HepG2 (cell line): ENCODE data around the gene BTRC. TPM values are rescaled to one million over a fixed set of nuclear protein-coding genes. Genes with fewer than 3 reads are reported as not detected.
A peak's percentile ranks its signal among the peaks of the same experiment; 100 is the strongest.

Experiments
- ATAC-seq: fragments of 200-7000 bp; cut with Tn5 transposase; 3 replicates; pipeline ENCODE4 v1.9.1; 2020; ENCODE audit warnings: mild to moderate bottlenecking, moderate library complexity
- BruUV-seq: library from RNA; stranded (reverse); fragments of 400-500 nt; replicated peaks from 2 replicates; lab custom pipeline; 2021; lab: Mats Ljungman, UMichigan
- CTCF ChIA-PET: fragments of 300-600 bp; formaldehyde crosslinking; extraction: SDS; loops from one replicate; lab custom pipeline; 2021; ENCODE audit warnings: low total read pairs, inconsistent platforms, low intra/inter-chr PET ratio; lab: Yijun Ruan, JAX
- POLR2A ChIA-PET: fragments of 350-600 bp; sonication (Branson Sonifier 250); formaldehyde crosslinking; loops from one replicate; lab custom pipeline; 2020; ENCODE audit warnings: antibody characterized with exemption, inconsistent platforms; lab: Yijun Ruan, JAX
- DNase-seq: peaks from one replicate; pipeline ENCODE4 v3.0.0-alpha.2; 2015; ENCODE audit warnings: low spot score
- FAIRE-seq: peaks from 3 replicates; lab custom pipeline; 2011; peaks lifted over from hg19 to GRCh38; lab: Jason Lieb, UNC
- H2AFZ ChIP-seq: one replicate; pipeline ENCODE4 v1.6.1; 2011; ENCODE audit warnings: low read length, inconsistent platforms
- H3K27ac ChIP-seq: fragments of 300-600 bp; 3 replicates; pipeline ENCODE4 v1.8.0; 2011; ENCODE audit warnings: mixed run types, mild to moderate bottlenecking, mixed read lengths, low read length, inconsistent platforms; ENCODE audit not compliant: insufficient read depth; ENCODE audit errors: extremely low read length
- H3K27me3 ChIP-seq, 2 experiments: fragments of 200-600 bp in 1 of 2; 2 replicates in 1 of 2; 3 replicates in 1 of 2; pipeline versions ENCODE4 v1.6.0 to v1.8.0; 2011; ENCODE audit warnings: low read length in 2 of 2, mild to moderate bottlenecking in 2 of 2, moderate library complexity in 2 of 2, inconsistent platforms in 1 of 2; ENCODE audit not compliant: insufficient read depth in 2 of 2, control insufficient read depth in 1 of 2
- H3K36me3 ChIP-seq, 2 experiments: fragments of 200-600 bp in 1 of 2; replicated peaks in 1 of 2; 2 replicates in 1 of 2; 3 replicates in 1 of 2; pipeline versions ENCODE4 v1.5.1 to v1.8.0; 2011; ENCODE audit warnings: low read length in 2 of 2, inconsistent platforms in 1 of 2; ENCODE audit not compliant: insufficient read depth in 2 of 2, control insufficient read depth in 1 of 2
- H3K4me1 ChIP-seq: 2 replicates; pipeline ENCODE4 v1.5.1; 2012; ENCODE audit warnings: low read length, inconsistent platforms; ENCODE audit not compliant: insufficient read depth
- H3K4me2 ChIP-seq: 2 replicates; pipeline ENCODE4 v1.6.0; 2011; ENCODE audit warnings: low read depth, low read length, inconsistent platforms
- H3K4me3 ChIP-seq, 3 experiments: fragments of 200-600 bp in 1 of 3; sonication (generic), shearing (Covaris generic) in 1 of 3; replicated peaks in 1 of 3; 2 replicates each; pipeline ENCODE4 v1.5.1; 2011 to 2016; ENCODE audit warnings: low read length in 3 of 3, inconsistent platforms in 2 of 3, low read depth in 2 of 3, mild to moderate bottlenecking in 2 of 3, control low read depth in 1 of 3, mixed read lengths in 1 of 3; ENCODE audit not compliant: insufficient read depth in 1 of 3
- H3K79me2 ChIP-seq: one replicate; pipeline ENCODE4 v1.6.1; 2011; ENCODE audit warnings: low read length, inconsistent platforms; ENCODE audit not compliant: insufficient read depth
- H3K9ac ChIP-seq: 2 replicates; pipeline ENCODE4 v1.6.0; 2011; ENCODE audit warnings: mild to moderate bottlenecking, low read depth, low read length, inconsistent platforms; ENCODE audit not compliant: insufficient read depth
- H3K9me3 ChIP-seq: 2 replicates; pipeline ENCODE4 v1.5.1; 2012; ENCODE audit warnings: mild to moderate bottlenecking, low read length
- H4K20me1 ChIP-seq: 2 replicates; pipeline ENCODE4 v1.6.0; 2011; ENCODE audit warnings: inconsistent platforms, mild to moderate bottlenecking, low read length, moderate library complexity; ENCODE audit not compliant: insufficient read depth
- ARNT2 ChIP-seq: sonication (generic); formaldehyde crosslinking; IDR thresholded peaks from 2 replicates; pipeline ENCODE4 v1.8.0; 2022; ENCODE audit warnings: mild to moderate bottlenecking, low read depth, missing genetic modification reagents, moderate library complexity
- ATF7-NPFF ChIP-seq: sonication (generic); formaldehyde crosslinking; IDR thresholded peaks from 2 replicates; pipeline ENCODE4 v1.8.1; 2023; ENCODE audit warnings: mild to moderate bottlenecking, low read depth, missing genetic modification reagents, moderate library complexity
- DRAP1 ChIP-seq: IDR thresholded peaks from 2 replicates; pipeline ENCODE4 v1.6.1; 2016; ENCODE audit warnings: missing genetic modification reagents, missing compliant biosample characterization
- E2F2 ChIP-seq: sonication (generic); formaldehyde crosslinking; IDR thresholded peaks from 2 replicates; pipeline ENCODE4 v1.4.0; 2020; ENCODE audit warnings: missing genetic modification reagents, borderline replicate concordance
- HMGXB4 ChIP-seq, 2 experiments: sonication (generic) in 1 of 2; formaldehyde crosslinking in 1 of 2; IDR thresholded peaks; 2 replicates each; pipeline versions ENCODE4 v1.4.0 to v1.6.1; 2018 to 2020; ENCODE audit warnings: missing genetic modification reagents in 2 of 2, borderline replicate concordance in 1 of 2, low read depth in 1 of 2, mild to moderate bottlenecking in 1 of 2, missing biosample characterization in 1 of 2
- IRF1 ChIP-seq: sonication (generic); formaldehyde crosslinking; IDR thresholded peaks from 2 replicates; pipeline ENCODE4 v1.4.0; 2020; ENCODE audit warnings: low read depth, mild to moderate bottlenecking, missing genetic modification reagents
- ISL2 ChIP-seq: sonication (generic); formaldehyde crosslinking; IDR thresholded peaks from 2 replicates; pipeline ENCODE4 v1.5.0; 2020; ENCODE audit warnings: missing genetic modification reagents
- MIER2 ChIP-seq: IDR thresholded peaks from 2 replicates; pipeline ENCODE4 v1.6.1; 2016; ENCODE audit warnings: missing biosample characterization, missing genetic modification reagents
- NCOA2 ChIP-seq: sonication (generic); formaldehyde crosslinking; IDR thresholded peaks from 2 replicates; pipeline ENCODE4 v1.8.0; 2022; ENCODE audit warnings: inconsistent platforms
- NCOA5 ChIP-seq: sonication (generic); formaldehyde crosslinking; IDR thresholded peaks from 2 replicates; pipeline ENCODE4 v1.4.0; 2020; ENCODE audit warnings: missing genetic modification reagents
- NKX3-1 ChIP-seq: sonication (generic); formaldehyde crosslinking; IDR thresholded peaks from 2 replicates; pipeline ENCODE4 v1.5.0; 2020; ENCODE audit warnings: missing genetic modification reagents
- TEF ChIP-seq: sonication (generic); formaldehyde crosslinking; IDR thresholded peaks from 2 replicates; pipeline ENCODE4 v1.5.0; 2020; ENCODE audit warnings: missing genetic modification reagents
- TIGD3 ChIP-seq: sonication (generic); formaldehyde crosslinking; IDR thresholded peaks from 2 replicates; pipeline ENCODE4 v1.5.1; 2020; ENCODE audit warnings: mild to moderate bottlenecking, missing genetic modification reagents, borderline replicate concordance
- ZBTB1 ChIP-seq: sonication (generic); formaldehyde crosslinking; IDR thresholded peaks from 2 replicates; pipeline ENCODE4 v1.4.0; 2020; ENCODE audit warnings: missing genetic modification reagents, borderline replicate concordance
- ZNF124 ChIP-seq: sonication (generic); formaldehyde crosslinking; IDR thresholded peaks from 2 replicates; pipeline ENCODE4 v1.4.0; 2020; ENCODE audit warnings: missing genetic modification reagents
- ZNF549 ChIP-seq: sonication (generic); formaldehyde crosslinking; IDR thresholded peaks from 2 replicates; pipeline ENCODE4 v1.5.0; 2020; ENCODE audit warnings: missing genetic modification reagents
- ZNF678 ChIP-seq: sonication (generic); formaldehyde crosslinking; IDR thresholded peaks from 2 replicates; pipeline ENCODE4 v1.4.0; 2020; ENCODE audit warnings: mild to moderate bottlenecking, missing genetic modification reagents
- ZNF7 ChIP-seq: IDR thresholded peaks from 2 replicates; pipeline ENCODE4 v1.6.1; 2016; ENCODE audit warnings: missing biosample characterization, missing genetic modification reagents
- ZNF792 ChIP-seq: IDR thresholded peaks from 2 replicates; pipeline ENCODE4 v1.6.1; 2016
- WGBS: methylation state at CpG from one replicate; pipeline ENCODE4 v1.1.6; 2017; ENCODE audit warnings: low lambda C conversion rate; 5-methylcytosine and 5-hydroxymethylcytosine counted together
- in situ Hi-C: cut with HindIII; loops from 2 replicates; pipeline ENCODE4 v1.10.0; 2017; ENCODE audit warnings: low pct_unique_long_range_greater_than_20kb; ENCODE audit not compliant: extremely low pct_ligation_motif_present
- intact Hi-C: fragments of 100-400 bp; cut with micrococcal nuclease; formaldehyde crosslinking; loops from one replicate; pipeline ENCODE4 v1.10.0; 2022; ENCODE audit not compliant: unreplicated experiment
- polyA plus RNA-seq, 8 experiments: library from polyadenylated mRNA; depleted of rRNA in 3 of 8; stranded (reverse) in 7 of 8; unstranded in 1 of 8; fragments of >200 nt; fragmentation: Illumina TruSeq in 4 of 8; extraction: Trizol in 4 of 8; gene quantifications; 2 replicates each; pipeline versions ENCODE4 v1.2.1 to v1.2.3, GENCODE V29; 2011 to 2016; ENCODE audit warnings: low read depth in 4 of 8, missing spikeins in 1 of 8, mixed read lengths in 1 of 8; ENCODE audit not compliant: insufficient read depth in 1 of 8
- total RNA-seq, 5 experiments: library from RNA; depleted of rRNA; stranded (reverse); fragments of >200 nt; fragmentation: Illumina TruSeq; extraction: Trizol; gene quantifications; 2 replicates each; pipeline ENCODE4 v1.2.3, GENCODE V29; 2016; ENCODE audit warnings: low read depth in 1 of 5

BTRC gene
- total and polyA plus RNA-seq, 2 of the 13 experiments (the other 11 are each of a cell fraction or from before 2014, with no cell fraction given): 12.0 to 14.4 TPM

GRCh38 chr10:101355072-101355706 lies 1.2 kb downstream of the BTRC start:
- ChIA-PET POLR2A (interaction anchor here (1.3 to 1.6 kb wide), 2 partner anchors 9 to 293 kb away, joined by 4 to 5 read pairs; partner anchors contain the start of gene KAZALD1), CTCF (no interaction called here)
- Histone ChIP-seq H3K9ac (peak overlapping the region; percentile 75), H2AFZ (no peak overlapping the region), H3K27me3 (no peaks in the 10 kb centered on the region; a peak in 1 of 5 replicates), H3K9me3 (no peaks in the 10 kb centered on the region), H3K79me2 (peaks cover 20% of the 10 kb centered on the region), H3K4me3 (peak overlapping the region; percentile 87 to 99 (median 98)), H3K4me2 (peak overlapping the region; percentile 84), H3K27ac (peak overlapping the region; percentile 82), H4K20me1 (no peaks in the 10 kb centered on the region), H3K36me3 (no peaks in the 10 kb centered on the region), H3K4me1 (peaks cover 37% of the 10 kb centered on the region)
- 47% methylated on average over 6 of the region's 6 CpGs for WGBS
- intact Hi-C loops: no loop called here
- TSS peak; percentile 57 for BruUV-seq
- DNase-seq (no peak), ATAC-seq (no peak), FAIRE-seq (no peak)
- in situ Hi-C loops: no loop called here
- TF ChIP-seq ZNF7 (CRISPR knock-in tag) (no peak), MIER2 (no peak), ARNT2 (no peak), ZBTB1 (CRISPR knock-in tag) (no peak), E2F2 (CRISPR knock-in tag) (no peak), NCOA2 (CRISPR knock-in tag) (no peak), HMGXB4 (CRISPR knock-in tag; IDR thresholded peaks at IDR 0.05; ENCODE audit: borderline replicate concordance in 1 of 2, low read depth in 1 of 2) (no peak), NCOA5 (CRISPR knock-in tag) (no peak), DRAP1 (CRISPR knock-in tag) (no peak), ZNF124 (CRISPR knock-in tag) (no peak), IRF1 (no peak), TIGD3 (no peak), NKX3-1 (CRISPR knock-in tag) (no peak), TEF (no peak), ISL2 (CRISPR knock-in tag) (no peak), ZNF792 (CRISPR knock-in tag) (no peak), ATF7-NPFF (CRISPR knock-in tag) (no peak), ZNF678 (no peak), ZNF549 (CRISPR knock-in tag) (no peak)
